Measurements from ENCODE around the gene NCBP3.

The NCBP3 gene, protein sequence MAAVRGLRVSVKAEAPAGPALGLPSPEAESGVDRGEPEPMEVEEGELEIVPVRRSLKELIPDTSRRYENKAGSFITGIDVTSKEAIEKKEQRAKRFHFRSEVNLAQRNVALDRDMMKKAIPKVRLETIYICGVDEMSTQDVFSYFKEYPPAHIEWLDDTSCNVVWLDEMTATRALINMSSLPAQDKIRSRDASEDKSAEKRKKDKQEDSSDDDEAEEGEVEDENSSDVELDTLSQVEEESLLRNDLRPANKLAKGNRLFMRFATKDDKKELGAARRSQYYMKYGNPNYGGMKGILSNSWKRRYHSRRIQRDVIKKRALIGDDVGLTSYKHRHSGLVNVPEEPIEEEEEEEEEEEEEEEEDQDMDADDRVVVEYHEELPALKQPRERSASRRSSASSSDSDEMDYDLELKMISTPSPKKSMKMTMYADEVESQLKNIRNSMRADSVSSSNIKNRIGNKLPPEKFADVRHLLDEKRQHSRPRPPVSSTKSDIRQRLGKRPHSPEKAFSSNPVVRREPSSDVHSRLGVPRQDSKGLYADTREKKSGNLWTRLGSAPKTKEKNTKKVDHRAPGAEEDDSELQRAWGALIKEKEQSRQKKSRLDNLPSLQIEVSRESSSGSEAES

DNA sequence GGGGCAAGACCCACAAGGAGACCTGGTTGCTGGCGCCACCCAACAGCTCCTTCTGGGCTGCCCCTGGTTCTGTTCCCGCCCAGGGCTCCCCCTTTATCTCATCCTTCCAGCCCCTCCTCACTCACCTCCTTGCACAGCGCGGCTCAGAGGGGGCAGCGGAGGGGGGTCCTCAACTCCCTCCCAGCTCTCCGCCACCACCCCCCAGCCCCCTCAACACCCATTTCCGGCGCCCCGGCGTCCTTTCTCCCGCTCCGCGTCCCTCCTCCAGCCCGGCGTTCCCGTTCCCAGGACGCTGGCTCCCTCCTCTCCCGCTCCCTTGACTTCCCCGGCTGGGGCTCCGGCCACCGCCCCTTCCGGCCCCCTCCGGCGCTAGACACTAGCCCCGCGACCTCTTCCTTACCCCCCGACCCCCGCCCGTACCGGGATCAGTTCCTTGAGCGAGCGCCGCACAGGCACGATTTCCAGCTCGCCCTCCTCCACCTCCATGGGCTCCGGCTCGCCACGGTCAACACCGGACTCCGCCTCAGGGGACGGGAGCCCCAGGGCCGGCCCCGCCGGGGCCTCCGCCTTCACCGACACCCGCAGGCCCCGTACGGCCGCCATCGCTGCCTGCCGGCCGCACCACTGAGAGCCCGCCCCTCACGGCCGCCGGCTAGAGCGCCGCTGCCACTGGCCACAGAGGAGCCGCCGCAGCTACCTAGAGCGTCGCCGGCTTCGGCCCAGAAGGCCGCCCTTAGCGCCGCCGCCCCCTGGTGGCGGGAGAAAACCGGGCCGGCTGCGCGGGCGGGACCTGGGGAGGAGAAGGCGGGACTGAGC, at the start of gene NCBP3:
NCBP3 (minus strand) TSS at position 626 of the 816 bp plus-strand sequence; CDS start at position 603, 23 bp downstream.
- peak; percentile 83 to 89 (median 85) for DNase-seq (ENCODE audit: low read depth in 3 of 3)

DNA sequence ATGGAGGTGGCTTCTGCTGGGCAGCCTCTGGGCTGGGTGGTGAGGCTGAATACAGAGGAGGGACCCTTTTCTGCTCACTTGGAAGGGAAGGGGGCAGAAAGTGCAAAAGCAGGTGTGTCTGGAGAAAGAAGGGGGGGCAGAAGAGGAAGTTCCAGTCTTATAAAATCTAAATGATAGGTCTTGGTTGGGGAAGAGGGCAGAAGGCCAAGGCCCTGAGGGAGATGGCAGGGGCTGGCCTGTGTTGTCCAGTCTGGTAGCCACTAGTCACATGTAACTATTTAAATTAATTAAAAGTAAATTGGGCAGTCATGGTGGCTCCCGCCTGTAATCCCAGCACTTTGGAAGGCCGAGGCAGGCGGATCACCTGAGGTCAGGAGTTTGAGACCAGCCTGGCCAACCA, 49.3 kb upstream of the NCBP3 start:
- DNase-seq (ENCODE audit: low read depth in 3 of 3): no peak

DNA sequence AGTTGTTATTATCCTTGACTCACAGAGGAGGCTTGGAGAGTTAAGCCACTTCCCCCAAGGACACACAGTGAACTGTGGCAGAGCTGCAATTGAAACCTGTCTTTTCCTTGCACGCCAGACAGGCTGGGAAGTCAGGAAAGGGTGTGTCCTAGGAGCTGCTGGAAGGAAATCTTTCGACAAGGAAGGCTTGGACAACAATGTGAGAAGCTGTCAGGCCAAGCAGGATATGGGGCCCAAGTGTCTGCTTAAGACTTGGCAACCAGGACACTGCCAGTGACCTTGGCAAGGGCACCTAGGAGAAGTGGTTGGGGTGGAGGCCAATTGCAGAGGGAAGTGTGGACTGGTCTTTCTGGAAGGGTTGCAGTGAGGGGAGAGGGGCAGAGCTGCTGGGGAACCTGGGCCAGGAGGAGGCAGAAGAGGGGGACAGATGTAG, 48.9 kb upstream of the NCBP3 start:
- no peak for DNase-seq (ENCODE audit: low read depth in 3 of 3)

DNA sequence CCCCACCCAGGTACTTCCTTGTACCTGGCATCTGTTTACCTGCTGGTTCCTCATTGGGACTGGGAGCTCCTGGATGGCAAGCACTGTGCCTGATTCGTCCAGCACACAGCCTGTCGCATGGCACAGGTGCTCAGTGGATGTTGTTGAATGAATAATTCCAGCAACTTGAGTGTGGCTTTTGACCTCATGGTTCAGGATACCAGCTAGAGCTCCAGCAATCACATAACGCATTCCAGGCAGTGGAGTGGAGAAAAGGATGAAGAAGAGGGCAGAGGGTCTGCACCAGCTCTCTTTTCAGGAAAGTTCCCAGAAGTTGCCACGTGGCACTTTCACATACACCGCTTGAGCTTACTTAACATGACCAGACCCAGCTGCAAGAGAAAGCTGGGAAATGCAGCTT, 48.1 kb upstream of the NCBP3 start:
- no peak for DNase-seq (ENCODE audit: low read depth in 3 of 3)

DNA sequence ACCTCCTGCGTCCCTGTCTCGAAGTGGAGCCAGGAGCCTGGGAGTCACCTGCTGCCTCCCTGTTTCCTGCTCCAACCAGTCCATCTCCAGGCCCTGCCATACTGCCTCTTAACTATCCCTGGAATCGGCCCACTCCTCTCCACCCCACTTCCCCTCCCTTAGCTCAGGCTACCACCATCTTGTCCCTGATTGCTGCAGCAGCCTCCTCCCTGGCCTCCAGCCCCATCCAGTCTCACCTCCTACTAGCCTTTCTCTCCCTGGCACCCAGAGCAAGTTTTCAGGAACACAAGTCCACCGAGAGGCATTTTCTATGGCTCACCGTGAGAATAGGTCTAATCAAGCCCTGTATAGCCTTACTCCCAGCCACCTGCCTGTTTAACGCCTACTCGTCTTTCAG, 47.7 kb upstream of the NCBP3 start:
- no peak for DNase-seq (ENCODE audit: low read depth in 3 of 3)

DNA sequence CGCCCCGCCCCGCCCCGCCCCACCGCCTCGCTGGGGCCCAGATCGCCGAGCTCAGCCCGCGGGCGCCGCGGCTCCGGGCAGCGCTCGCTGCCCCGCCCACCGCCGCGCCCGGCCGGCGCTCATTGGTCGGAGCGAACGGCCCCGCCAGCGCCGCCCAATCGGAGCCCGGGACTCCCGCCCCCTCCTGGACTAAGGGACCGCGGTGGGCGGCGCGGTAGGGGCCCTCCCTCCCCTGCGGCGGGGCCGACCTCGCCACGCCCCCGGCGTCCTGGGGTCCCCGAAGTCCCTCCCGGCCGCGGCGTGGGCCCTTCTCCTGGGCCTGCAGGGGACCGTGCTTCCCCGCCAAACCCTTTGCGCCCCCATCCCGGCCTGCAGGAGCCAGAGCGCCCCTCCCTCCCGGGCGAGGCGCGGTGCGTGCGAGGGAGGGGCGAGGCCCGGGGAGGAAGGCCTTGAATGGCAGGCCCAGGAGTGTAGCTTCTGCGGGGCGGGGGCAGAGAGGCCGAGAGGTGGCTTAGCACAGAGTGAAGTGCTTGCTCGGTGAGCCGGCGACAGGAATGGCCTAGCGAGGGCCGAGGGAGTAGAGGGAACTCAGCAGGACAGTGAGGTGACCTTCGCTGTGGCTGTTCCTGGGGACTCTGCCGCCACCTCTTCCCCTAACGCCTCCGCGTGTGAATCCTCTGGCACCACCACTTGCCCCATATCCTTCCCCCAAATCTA, 47.1 kb upstream of the NCBP3 start, which contains the start of gene CAMKK1:
CAMKK1 (minus strand) TSS at position 51 of the 717 bp plus-strand sequence. CDS start 7,366 bp downstream, outside the sequence.
- peak; percentile 78 to 89 (median 83) for DNase-seq (ENCODE audit: low read depth in 3 of 3)

DNA sequence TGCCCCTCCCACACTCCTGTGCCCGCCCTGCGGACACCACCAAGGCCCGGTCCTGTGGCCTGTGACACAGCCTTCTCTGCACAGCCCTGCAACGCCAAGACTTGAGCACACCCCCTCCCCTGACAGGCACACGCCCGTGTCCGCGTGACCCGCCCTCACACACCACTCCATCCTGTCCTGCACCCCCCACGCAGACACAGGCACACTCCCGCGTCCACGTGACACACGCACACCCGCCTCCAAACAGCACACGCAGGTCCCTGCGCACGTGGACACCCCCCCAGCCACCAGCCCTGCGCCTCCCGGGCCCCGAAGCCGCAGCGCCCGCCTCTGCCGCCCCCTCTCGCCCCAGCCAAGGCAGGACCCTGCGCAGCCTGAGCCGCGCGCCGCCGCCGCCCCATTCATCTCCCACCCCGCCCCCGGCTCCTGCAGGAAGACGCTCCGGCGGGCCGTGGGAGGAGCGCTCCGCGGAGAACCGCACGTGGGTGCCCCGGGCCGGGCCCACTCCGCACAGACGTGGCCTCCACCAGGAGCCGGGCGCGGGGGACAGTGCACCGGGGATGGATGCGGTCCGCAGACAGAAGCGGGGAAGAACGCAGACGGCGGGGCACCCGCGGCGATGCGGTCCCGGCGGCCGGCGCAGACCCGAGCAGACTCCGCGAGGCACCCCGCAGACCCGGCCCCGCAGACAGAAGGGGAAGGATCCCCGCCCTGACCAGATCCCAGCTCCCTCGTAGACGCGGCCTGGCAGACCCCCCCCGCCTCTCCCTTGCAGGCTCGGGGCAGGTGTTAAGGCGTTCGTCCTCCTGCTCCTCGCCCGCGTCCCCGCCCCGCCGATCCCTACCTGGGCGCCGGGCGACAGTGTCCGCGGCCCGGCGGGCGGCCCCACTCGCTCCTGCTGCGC, 46.3 kb upstream of the NCBP3 start:
- peak in 2 of 3 donors; percentile 32 to 46 for DNase-seq (ENCODE audit: low read depth in 3 of 3)

DNA sequence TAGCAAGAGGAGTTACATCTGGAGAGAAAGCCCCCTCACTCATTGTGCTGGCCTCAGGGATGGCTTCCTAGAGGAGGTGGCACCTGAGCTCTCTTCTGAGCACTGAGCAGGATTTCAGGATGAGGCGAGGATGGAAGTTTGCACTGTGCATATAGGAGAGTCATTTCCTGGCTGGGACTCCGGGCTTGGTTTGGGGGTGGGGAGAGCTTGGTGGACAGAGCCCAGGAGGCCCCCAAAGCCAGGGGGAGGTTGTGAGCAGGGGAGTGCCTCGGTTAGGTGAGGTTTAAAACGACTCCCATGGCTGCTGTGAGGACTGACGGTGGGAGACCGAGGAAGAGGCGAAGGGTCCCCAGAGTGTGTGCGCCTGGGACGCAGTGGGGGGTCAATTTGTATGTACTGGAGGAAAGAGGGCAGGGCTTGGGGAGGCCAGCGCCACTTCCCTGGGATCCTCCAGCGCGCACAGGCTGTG, 45.6 kb upstream of the NCBP3 start:
- no peak for DNase-seq (ENCODE audit: low read depth in 3 of 3)

DNA sequence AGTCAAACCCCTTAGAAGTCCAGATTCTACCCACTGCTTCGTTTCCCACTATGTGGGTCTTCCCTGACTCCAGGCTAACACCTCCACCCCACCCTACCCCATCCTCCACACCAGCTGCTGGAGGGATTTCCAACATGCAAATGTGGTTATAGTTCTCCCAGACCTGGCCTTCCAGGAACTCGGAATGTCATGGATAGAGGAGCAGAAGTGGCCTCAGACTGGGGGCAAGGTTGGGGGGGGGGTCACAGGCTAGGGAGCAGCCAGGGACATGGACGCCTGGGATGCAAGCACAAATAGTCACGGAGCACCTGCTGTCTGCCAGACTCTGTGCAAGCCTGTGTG, 44.8 kb upstream of the NCBP3 start:
- DNase-seq (ENCODE audit: low read depth in 3 of 3): no peak

DNA sequence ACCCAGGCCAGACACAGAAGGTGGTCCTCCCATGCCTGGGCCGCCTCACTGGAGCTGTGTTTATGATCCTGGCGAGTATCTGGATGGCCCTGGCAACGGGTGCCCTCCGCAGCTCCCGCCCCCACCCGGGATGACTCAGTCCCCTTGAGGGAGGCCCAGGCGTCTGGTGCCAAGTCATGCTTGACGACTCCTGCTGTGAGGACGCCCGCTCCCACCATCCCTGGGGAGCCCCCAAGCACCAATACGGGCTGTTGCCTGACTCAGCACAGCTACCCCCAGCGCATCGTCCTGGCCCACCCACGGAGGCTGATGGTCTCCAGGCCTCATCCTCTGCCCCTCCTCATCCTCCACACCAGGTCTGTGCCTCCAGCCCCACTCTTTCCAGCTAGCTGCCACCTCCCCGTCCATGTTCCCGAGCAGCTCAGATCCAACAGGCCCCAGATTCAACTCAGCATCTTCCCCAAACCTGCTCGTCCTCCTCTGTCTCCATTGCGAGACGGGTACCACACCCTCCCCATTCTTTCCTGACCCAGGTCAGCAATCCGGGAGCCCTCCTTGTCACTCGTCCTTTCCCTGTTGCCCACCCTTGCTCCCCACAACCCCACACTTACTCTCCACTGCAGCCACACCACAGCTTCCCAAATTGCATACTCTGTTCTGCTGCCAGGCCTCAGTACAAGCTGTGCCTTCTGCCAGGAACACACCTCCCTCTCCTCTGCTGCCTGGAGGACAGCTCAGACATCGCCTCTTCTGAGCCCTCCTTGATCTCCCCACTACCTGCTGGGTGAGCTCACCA, 44.2 kb upstream of the NCBP3 start:
- no peak for DNase-seq (ENCODE audit: low read depth in 3 of 3)

DNA sequence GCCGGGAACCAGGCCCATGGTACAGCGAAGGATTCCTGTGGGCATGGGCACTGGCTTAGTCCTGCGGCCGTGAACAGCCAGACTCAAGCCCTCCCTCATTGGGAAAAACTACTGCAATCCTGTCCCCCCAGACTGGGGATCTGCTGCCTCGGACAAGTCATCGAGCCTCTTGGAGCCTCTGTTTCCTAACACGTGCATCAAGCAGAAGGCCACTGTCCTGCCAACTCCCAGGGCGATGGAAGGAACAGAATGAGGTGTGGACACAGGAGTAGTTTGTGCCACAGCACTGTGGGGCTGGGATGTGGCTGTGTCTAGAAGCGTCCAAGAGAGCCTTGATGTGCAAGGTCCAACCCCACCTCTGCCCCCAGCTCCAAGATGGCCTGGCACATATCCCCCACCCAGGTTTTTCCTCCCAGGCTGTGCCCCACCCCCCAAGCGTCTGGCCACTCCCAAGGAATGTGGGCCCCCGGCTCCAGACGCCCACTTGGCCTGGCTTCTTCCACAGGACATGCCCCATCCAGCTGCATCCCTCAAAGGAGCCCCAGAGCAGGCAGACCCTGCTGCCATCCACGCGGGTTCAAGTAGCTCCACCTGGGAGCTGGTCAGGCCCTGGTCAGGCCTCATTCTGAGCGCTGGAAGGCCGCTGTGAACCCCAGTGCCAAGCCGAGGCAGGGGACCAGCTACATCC, 43.4 kb upstream of the NCBP3 start:
- DNase-seq (ENCODE audit: low read depth in 3 of 3): no peak

DNA sequence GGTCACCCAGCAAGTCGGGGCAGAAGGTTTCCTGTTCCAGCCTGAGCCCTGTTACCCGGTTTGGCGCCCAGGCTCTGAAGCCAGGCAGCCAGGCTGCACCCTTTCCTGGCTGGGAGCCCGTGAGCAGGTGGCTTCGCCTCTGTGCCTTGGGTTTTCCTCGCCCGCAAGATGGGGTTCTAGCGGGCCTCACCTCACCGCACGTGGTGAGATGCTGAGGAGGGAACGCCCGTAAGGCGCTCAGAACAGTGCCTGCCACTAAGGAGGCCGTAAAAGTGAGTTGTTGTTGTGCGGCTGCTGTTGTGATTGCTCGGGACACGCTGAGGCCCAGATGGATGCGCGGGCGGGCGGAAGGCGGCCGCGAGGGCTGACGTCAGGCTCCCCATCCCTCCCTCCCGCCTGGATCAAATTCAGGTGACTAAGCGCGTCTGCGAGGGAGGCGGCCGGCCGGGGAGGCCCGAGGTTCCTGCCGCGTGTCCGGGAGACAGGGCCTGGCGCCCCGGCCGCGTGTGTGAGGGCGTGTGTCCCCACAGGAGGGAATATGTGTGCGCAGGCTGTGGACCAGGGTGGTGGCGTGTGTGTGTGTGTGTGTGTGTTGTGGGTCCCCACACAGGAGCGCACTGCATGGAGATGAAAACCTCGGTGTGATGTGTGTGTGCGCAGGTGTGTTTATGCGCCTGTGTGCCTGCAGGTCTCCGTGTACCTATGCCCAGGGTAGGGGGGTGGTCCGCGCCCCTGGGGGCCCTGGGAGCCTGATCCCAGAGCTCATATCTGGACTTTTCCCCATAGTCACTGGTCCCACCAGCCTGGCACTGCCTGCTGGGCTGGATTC, 42.5 kb upstream of the NCBP3 start:
- no peak for DNase-seq (ENCODE audit: low read depth in 3 of 3)

DNA sequence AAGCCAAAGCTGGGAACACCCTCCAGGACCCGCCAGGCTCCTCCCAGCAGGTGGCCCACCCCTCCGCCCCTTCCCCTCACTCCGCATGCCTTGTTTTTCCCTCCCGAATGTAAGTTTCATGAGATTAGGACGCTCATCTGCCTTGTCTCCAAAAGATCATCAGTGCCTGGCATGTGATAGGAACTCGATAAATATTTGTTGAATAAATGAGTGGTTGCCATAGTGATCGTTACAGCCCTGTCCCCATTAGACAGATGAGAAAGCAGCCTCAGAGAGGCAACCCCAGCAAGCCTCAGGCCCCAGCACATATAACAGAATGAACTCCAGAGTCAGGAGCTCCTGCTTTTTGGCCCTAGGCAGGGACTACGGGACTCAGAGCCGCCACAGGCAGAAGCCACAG, 41.8 kb upstream of the NCBP3 start:
- DNase-seq (ENCODE audit: low read depth in 3 of 3): no peak

DNA sequence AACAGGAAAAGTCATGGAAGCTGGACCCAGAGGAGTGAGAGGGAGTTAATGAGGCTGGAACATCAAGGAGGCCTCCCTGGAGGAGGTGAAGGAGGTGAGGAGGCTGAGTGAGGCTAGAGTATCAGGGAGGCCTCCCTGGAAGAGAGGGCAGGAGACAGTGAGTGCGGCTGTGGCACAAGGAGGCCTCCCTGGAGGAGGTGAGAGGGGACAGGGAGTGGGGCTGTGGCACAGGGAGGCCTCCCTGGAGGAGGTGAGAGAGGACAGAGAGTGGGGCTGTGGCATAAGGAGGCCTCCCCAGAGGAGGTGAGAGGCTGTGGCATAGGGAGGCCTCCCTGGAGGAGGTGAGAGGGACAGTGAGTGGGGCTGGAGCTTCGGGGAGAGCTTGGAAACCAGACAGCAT, 41.3 kb upstream of the NCBP3 start:
- DNase-seq (ENCODE audit: low read depth in 3 of 3): no peak

DNA sequence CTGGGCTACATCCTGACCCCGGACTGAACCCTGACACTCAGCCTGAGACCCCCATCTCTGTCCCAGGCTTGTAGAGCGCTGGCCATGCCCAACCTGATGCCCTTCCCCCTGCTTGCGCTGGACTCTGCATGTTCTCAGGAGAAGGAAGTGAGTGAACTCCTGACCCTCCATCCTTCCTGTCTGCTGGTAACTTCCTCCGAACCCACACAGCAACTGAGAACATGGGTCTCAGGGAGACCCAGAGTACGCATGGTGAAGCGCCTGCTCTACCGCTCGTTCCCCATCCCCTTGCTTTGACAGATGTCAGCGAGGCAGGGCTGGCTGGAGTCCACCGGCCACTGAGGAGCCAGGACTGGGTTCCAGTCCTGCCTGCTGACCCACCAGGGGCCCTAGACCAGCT, 40.7 kb upstream of the NCBP3 start:
- DNase-seq (ENCODE audit: low read depth in 3 of 3): no peak

DNA sequence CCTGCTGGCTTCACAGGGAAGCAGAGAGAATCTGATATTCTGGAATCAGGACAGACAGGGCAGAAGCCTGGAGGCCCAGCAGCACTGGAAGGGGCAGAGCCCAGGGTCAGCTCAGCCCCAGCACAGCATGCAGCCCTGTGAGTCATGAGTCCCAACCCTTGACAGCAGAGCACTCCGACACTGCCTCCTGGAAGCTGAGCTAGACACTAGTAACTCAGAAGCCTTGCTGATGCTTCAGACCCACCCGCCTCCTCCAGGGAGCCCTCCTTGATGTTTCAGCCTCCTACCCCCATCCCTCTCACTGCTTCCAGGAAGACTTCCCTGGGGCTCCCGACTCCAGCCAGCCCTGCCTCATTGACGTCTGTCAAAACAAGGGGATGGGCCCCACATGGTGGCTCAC, 39.9 kb upstream of the NCBP3 start:
- DNase-seq (ENCODE audit: low read depth in 3 of 3): no peak

DNA sequence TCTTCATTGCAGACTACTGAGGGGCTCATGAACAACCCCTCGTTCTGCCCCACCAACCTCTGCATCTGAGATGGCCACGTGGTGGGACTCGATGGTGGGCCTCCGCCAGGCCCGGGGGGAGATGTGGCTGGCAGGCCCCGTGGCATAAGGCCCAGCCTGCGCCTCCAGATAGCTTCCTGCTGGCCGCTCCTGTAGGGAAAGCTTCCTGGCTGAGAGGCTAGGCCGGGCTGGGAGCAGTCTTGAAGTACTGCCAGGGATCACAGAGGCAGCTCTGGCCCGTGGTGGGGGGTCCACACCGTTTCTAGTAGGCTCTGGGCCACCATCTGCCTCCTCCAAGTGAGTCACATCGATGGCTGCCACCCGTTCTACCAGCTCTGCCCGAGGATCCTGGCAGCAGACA, 39.2 kb upstream of the NCBP3 start:
- no peak for DNase-seq (ENCODE audit: low read depth in 3 of 3)

DNA sequence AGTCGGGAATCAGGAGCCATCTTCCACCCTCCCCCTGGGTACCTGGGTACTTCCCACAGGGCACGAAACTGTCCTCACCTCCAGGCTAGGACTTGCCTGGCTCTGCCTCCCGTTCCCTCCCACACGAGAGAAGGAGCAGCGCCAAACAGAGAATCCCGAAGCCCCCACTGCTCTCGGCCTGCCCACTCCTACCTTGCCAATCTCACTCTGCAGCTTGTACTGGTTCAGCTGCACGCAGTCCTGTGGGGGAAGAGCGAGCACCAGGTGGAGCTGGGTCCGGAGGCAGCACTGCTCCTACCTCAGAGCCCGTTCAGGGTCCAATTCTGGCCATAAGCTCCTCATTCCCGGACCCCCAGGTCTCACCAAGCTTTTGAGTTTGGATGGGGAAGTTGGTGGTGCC, 38.1 kb upstream of the NCBP3 start:
- DNase-seq (ENCODE audit: low read depth in 3 of 3): no peak

Data from stimulated activated CD4-positive, alpha-beta T cell treated with anti-CD3 and anti-CD28 coated beads, TNF-alpha, amount 100 ng/mL, for 48 hours (primary cell).